GM12878 (cell line): ENCODE data around the gene GEMIN7. TPM values are rescaled to one million over a fixed set of nuclear protein-coding genes. Genes with fewer than 3 reads are reported as not detected.

Source experiments
- BRCA1 ChIP-seq: IDR thresholded peaks from 2 replicates; pipeline ENCODE4 v1.6.1; 2011; ENCODE audit warnings: low read depth, low read length, improper control_type of control experiment
- HCFC1 ChIP-seq: fragments of 150-350 bp; IDR thresholded peaks from 2 replicates; pipeline ENCODE4 v1.6.1; 2014; ENCODE audit warnings: low read length
- KLF5 ChIP-seq: fragments of 450-650 bp; IDR thresholded peaks from 2 replicates; pipeline ENCODE4 v1.6.1; 2014; ENCODE audit warnings: mild to moderate bottlenecking; ENCODE audit not compliant: partially characterized antibody
- LARP7 ChIP-seq: fragments of 450-650 bp; IDR thresholded peaks from 2 replicates; pipeline ENCODE4 v1.6.1; 2017; ENCODE audit warnings: mild to moderate bottlenecking
- MEF2B ChIP-seq: fragments of 450-650 bp; IDR thresholded peaks from 2 replicates; pipeline ENCODE4 v1.6.1; 2018; ENCODE audit warnings: mild to moderate bottlenecking, moderate library complexity; ENCODE audit not compliant: partially characterized antibody, poor library complexity, severe bottlenecking
- MTA2 ChIP-seq: fragments of 450-650 bp; IDR thresholded peaks from 2 replicates; pipeline ENCODE4 v1.6.1; 2016; ENCODE audit warnings: low read depth, mild to moderate bottlenecking, moderate library complexity
- NRF1 ChIP-seq: conservative IDR thresholded peaks from 2 replicates; pipeline ENCODE4 v1.6.1; 2011; ENCODE audit warnings: mild to moderate bottlenecking, low read depth, low read length, improper control_type of control experiment
- POLR2AphosphoS2 ChIP-seq: IDR thresholded peaks from 2 replicates; pipeline ENCODE4 v1.6.1; 2011; ENCODE audit warnings: low read depth, mild to moderate bottlenecking, low read length, improper control_type of control experiment, moderate library complexity
- POLR2AphosphoS5 ChIP-seq: IDR thresholded peaks from 2 replicates; pipeline ENCODE4 v1.6.1; 2011; ENCODE audit warnings: mild to moderate bottlenecking, low read length, inconsistent platforms
- RUNX3 ChIP-seq: IDR thresholded peaks from 2 replicates; pipeline ENCODE4 v1.6.1; 2012; ENCODE audit warnings: low read length, inconsistent platforms
- SREBF2 ChIP-seq: IDR thresholded peaks from 2 replicates; pipeline ENCODE4 v1.6.1; 2012; ENCODE audit warnings: mild to moderate bottlenecking, low read length
- TCF3 ChIP-seq: IDR thresholded peaks from 2 replicates; pipeline ENCODE4 v1.6.1; 2012; ENCODE audit warnings: low read depth, mild to moderate bottlenecking, low read length, borderline replicate concordance; ENCODE audit not compliant: insufficient read depth
- ZNF217 ChIP-seq: fragments of 450-650 bp; IDR thresholded peaks from 2 replicates; pipeline ENCODE4 v1.6.1; 2017; ENCODE audit warnings: antibody characterized with exemption, mild to moderate bottlenecking
- polyA plus RNA-seq, 11 experiments: library from polyadenylated mRNA; depleted of rRNA in 4 of 11; unstranded in 6 of 11; stranded (reverse) in 5 of 11; fragments of >200 nt; fragmentation: Nextera tagmentation in 4 of 11; fragmentation: Illumina TruSeq in 1 of 11; extraction: Ambion mirVana in 4 of 11; extraction: Trizol in 1 of 11; gene quantifications; 1 replicate in 1 of 11; 2 replicates in 10 of 11; pipeline versions ENCODE4 v1.2.1 to v1.2.3, GENCODE V29; 2011 to 2016; ENCODE audit warnings: inconsistent platforms in 2 of 11, missing spikeins in 2 of 11, low read depth in 1 of 11
- total RNA-seq, 4 experiments: library from RNA; depleted of rRNA in 3 of 4; stranded (reverse); fragments of >200 nt in 3 of 4; fragmentation: Illumina TruSeq in 1 of 4; extraction: Trizol in 1 of 4; gene quantifications; 2 replicates each; pipeline versions ENCODE4 v1.2.1 to v1.2.3, GENCODE V29; 2013 to 2021
- TF ChIP-seq, protein P1 (sequence below): fragments of 450-650 bp; IDR thresholded peaks from 2 replicates; pipeline ENCODE4 v1.6.1; 2017; ENCODE audit warnings: mild to moderate bottlenecking, moderate library complexity
- TF ChIP-seq, protein P2 (sequence below): IDR thresholded peaks from 2 replicates; pipeline ENCODE4 v1.6.1; 2011; ENCODE audit warnings: low read depth, low read length, improper control_type of control experiment, borderline replicate concordance
- TF ChIP-seq, protein P3 (sequence below): IDR thresholded peaks from 2 replicates; pipeline ENCODE4 v1.6.1; 2012; ENCODE audit warnings: mild to moderate bottlenecking, low read depth, low read length
- TF ChIP-seq, protein P4 (sequence below): fragments of 450-650 bp; IDR thresholded peaks from 2 replicates; pipeline ENCODE4 v1.6.1; 2017; ENCODE audit warnings: mild to moderate bottlenecking, moderate library complexity

GEMIN7 gene
- total and polyA plus RNA-seq, 10 of the 15 experiments (the other 5 are each of a cell fraction or from before 2014, with no cell fraction given): 21.1 to 76.7 (median 44.9) TPM

DNA sequence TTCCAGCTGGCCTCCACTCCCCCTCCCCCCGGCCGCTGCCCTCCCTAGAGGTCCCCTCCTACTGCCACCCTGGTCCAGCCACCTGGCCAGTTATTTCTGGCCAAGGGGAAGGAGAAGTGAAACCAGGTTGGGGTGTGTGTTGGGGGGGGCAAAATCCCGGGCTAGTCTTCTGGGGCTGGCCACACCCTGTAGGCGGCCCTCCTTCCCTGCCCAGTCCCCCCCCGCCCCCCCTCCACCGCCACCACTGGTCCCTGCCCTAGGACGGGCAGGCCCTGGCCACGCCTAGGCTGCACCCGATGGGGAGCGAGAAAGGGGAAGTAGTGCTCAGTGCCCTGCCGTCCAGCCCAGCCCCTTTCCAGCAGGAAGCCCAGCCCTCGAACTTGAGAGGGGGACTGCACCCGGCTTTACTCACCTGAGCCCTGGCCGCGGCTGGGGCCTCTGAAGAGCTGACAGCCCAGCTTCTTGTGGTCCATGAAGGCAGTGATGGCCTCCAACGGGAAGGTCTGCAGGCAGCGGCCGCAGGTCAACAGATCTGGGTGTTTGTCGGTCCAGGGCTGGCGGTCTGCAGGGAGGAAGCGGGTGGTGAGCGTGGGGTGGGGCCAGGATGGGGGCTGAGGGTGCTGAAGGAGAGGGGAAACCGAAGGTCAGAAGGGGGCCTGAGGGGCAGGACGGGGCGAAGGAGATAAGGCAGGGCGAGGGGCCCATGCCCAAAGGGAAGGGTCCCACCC is 3.6 kb upstream of the GEMIN7 start (continued):
- TF ChIP-seq, protein P1, sequence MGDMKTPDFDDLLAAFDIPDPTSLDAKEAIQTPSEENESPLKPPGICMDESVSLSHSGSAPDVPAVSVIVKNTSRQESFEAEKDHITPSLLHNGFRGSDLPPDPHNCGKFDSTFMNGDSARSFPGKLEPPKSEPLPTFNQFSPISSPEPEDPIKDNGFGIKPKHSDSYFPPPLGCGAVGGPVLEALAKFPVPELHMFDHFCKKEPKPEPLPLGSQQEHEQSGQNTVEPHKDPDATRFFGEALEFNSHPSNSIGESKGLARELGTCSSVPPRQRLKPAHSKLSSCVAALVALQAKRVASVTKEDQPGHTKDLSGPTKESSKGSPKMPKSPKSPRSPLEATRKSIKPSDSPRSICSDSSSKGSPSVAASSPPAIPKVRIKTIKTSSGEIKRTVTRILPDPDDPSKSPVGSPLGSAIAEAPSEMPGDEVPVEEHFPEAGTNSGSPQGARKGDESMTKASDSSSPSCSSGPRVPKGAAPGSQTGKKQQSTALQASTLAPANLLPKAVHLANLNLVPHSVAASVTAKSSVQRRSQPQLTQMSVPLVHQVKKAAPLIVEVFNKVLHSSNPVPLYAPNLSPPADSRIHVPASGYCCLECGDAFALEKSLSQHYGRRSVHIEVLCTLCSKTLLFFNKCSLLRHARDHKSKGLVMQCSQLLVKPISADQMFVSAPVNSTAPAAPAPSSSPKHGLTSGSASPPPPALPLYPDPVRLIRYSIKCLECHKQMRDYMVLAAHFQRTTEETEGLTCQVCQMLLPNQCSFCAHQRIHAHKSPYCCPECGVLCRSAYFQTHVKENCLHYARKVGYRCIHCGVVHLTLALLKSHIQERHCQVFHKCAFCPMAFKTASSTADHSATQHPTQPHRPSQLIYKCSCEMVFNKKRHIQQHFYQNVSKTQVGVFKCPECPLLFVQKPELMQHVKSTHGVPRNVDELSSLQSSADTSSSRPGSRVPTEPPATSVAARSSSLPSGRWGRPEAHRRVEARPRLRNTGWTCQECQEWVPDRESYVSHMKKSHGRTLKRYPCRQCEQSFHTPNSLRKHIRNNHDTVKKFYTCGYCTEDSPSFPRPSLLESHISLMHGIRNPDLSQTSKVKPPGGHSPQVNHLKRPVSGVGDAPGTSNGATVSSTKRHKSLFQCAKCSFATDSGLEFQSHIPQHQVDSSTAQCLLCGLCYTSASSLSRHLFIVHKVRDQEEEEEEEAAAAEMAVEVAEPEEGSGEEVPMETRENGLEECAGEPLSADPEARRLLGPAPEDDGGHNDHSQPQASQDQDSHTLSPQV: no peak
- TF ChIP-seq HCFC1 (0 out of 2 replicates have a peak, but pooled peaks have one; percentile 10), MEF2B (peak; percentile 87), TCF3 (peak; percentile 98), SREBF2 (no peak), KLF5 (no peak), RUNX3 (peak; percentile 81), LARP7 (no peak), POLR2AphosphoS2 (no peak), MTA2 (peak; percentile 82; the same call in 1 of the 2 replicates), NRF1 (no peak), ZNF217 (0 out of 2 replicates have a peak, but pooled peaks have one; percentile 47), POLR2AphosphoS5 (no peak), BRCA1 (no peak)
- TF ChIP-seq, protein P2, sequence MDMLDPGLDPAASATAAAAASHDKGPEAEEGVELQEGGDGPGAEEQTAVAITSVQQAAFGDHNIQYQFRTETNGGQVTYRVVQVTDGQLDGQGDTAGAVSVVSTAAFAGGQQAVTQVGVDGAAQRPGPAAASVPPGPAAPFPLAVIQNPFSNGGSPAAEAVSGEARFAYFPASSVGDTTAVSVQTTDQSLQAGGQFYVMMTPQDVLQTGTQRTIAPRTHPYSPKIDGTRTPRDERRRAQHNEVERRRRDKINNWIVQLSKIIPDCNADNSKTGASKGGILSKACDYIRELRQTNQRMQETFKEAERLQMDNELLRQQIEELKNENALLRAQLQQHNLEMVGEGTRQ: no peak
- TF ChIP-seq, protein P3, sequence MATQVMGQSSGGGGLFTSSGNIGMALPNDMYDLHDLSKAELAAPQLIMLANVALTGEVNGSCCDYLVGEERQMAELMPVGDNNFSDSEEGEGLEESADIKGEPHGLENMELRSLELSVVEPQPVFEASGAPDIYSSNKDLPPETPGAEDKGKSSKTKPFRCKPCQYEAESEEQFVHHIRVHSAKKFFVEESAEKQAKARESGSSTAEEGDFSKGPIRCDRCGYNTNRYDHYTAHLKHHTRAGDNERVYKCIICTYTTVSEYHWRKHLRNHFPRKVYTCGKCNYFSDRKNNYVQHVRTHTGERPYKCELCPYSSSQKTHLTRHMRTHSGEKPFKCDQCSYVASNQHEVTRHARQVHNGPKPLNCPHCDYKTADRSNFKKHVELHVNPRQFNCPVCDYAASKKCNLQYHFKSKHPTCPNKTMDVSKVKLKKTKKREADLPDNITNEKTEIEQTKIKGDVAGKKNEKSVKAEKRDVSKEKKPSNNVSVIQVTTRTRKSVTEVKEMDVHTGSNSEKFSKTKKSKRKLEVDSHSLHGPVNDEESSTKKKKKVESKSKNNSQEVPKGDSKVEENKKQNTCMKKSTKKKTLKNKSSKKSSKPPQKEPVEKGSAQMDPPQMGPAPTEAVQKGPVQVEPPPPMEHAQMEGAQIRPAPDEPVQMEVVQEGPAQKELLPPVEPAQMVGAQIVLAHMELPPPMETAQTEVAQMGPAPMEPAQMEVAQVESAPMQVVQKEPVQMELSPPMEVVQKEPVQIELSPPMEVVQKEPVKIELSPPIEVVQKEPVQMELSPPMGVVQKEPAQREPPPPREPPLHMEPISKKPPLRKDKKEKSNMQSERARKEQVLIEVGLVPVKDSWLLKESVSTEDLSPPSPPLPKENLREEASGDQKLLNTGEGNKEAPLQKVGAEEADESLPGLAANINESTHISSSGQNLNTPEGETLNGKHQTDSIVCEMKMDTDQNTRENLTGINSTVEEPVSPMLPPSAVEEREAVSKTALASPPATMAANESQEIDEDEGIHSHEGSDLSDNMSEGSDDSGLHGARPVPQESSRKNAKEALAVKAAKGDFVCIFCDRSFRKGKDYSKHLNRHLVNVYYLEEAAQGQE: 0 out of 2 replicates have a peak, but pooled peaks have one; percentile 14
- TF ChIP-seq, protein P4, sequence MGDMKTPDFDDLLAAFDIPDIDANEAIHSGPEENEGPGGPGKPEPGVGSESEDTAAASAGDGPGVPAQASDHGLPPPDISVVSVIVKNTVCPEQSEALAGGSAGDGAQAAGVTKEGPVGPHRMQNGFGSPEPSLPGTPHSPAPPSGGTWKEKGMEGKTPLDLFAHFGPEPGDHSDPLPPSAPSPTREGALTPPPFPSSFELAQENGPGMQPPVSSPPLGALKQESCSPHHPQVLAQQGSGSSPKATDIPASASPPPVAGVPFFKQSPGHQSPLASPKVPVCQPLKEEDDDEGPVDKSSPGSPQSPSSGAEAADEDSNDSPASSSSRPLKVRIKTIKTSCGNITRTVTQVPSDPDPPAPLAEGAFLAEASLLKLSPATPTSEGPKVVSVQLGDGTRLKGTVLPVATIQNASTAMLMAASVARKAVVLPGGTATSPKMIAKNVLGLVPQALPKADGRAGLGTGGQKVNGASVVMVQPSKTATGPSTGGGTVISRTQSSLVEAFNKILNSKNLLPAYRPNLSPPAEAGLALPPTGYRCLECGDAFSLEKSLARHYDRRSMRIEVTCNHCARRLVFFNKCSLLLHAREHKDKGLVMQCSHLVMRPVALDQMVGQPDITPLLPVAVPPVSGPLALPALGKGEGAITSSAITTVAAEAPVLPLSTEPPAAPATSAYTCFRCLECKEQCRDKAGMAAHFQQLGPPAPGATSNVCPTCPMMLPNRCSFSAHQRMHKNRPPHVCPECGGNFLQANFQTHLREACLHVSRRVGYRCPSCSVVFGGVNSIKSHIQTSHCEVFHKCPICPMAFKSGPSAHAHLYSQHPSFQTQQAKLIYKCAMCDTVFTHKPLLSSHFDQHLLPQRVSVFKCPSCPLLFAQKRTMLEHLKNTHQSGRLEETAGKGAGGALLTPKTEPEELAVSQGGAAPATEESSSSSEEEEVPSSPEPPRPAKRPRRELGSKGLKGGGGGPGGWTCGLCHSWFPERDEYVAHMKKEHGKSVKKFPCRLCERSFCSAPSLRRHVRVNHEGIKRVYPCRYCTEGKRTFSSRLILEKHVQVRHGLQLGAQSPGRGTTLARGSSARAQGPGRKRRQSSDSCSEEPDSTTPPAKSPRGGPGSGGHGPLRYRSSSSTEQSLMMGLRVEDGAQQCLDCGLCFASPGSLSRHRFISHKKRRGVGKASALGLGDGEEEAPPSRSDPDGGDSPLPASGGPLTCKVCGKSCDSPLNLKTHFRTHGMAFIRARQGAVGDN: peak; percentile 59; the same call in 1 of the 2 replicates
